Hematopoietic multipotent progenitor cell treated with erythropoietin and hydrocortisone succinate and interleukin-3 and kit ligand, for 6 days (in vitro differentiated cells): ENCODE results near the gene MCCC1.
A peak's percentile ranks its signal among the peaks of the same experiment; 100 is the strongest.
"Not testable (repeated sequence)": the region's sequence is repeated elsewhere in the genome, so short reads cannot be mapped to it uniquely, and the experiment has no call there.

Experiments used
- DNase-seq: peaks from one replicate; pipeline ENCODE4 v3.0.0-alpha.2; 2015

MCCC1 gene

GRCh38 chr3:183101040-183101439, 1.7 kb upstream of the MCCC1 start:
- not testable (repeated sequence) for DNase-seq

GRCh38 chr3:183100376-183100775, 1.1 kb upstream of the MCCC1 start:
- DNase-seq: no peak

- no peak for DNase-seq
Observed at GRCh38 chr3:183099838-183100204, 525 bp upstream of the MCCC1 start.

GRCh38 chr3:183098536-183099025, 715 bp downstream of the MCCC1 start:
- DNase-seq: peak; percentile 25

GRCh38 chr3:183094711-183095110, 4.6 kb downstream of the MCCC1 start:
- no peak for DNase-seq

GRCh38 chr3:183092256-183092655, 7.0 kb downstream of the MCCC1 start:
- no peak for DNase-seq

- no peak for DNase-seq
Observed at GRCh38 chr3:183087184-183087583, 12.1 kb downstream of the MCCC1 start.

GRCh38 chr3:183085634-183086390, 13.5 kb downstream of the MCCC1 start:
- DNase-seq: peak; percentile 61

GRCh38 chr3:183082355-183082915, 16.9 kb downstream of the MCCC1 start:
- no peak for DNase-seq

GRCh38 chr3:183081459-183082183, 17.7 kb downstream of the MCCC1 start:
- DNase-seq: peak; percentile 65

GRCh38 chr3:183080628-183081027, 18.7 kb downstream of the MCCC1 start:
- no peak for DNase-seq

- no peak for DNase-seq
Observed at GRCh38 chr3:183074881-183075280, 24.4 kb downstream of the MCCC1 start.

GRCh38 chr3:183074261-183074660, 25.0 kb downstream of the MCCC1 start:
- peak; percentile 32 for DNase-seq

GRCh38 chr3:183073839-183074238, 25.5 kb downstream of the MCCC1 start:
- DNase-seq: no peak

- no peak for DNase-seq
Observed at GRCh38 chr3:183070892-183071291, 28.4 kb downstream of the MCCC1 start.

- DNase-seq: no peak
Observed at GRCh38 chr3:183069086-183069485, 30.2 kb downstream of the MCCC1 start.

GRCh38 chr3:183066891-183067290, 32.4 kb downstream of the MCCC1 start:
- DNase-seq: not testable (repeated sequence)

- DNase-seq: no peak
Observed at GRCh38 chr3:183064475-183064874, 34.8 kb downstream of the MCCC1 start.

- no peak for DNase-seq
Observed at GRCh38 chr3:183061391-183062172, 37.7 kb downstream of the MCCC1 start.

GRCh38 chr3:183058351-183058750, 40.9 kb downstream of the MCCC1 start:
- no peak for DNase-seq

- no peak for DNase-seq
Observed at GRCh38 chr3:183050706-183051105, 48.6 kb downstream of the MCCC1 start.

GRCh38 chr3:183046883-183047282, 52.4 kb downstream of the MCCC1 start:
- no peak for DNase-seq
